Ishikawa (cell line): ENCODE data around the gene RASAL2.

Experiments
- CEBPB ChIP-seq: IDR thresholded peaks from 2 replicates; pipeline ENCODE4 v1.6.1; 2012
- CREB1 ChIP-seq: IDR thresholded peaks from 2 replicates; pipeline ENCODE4 v1.6.1; 2012; ENCODE audit warnings: low read depth
- EGR1 ChIP-seq: IDR thresholded peaks from 2 replicates; pipeline ENCODE4 v1.6.1; 2012
- EP300 ChIP-seq: IDR thresholded peaks from 2 replicates; pipeline ENCODE4 v1.6.1; 2012; ENCODE audit warnings: borderline replicate concordance
- FOXM1 ChIP-seq: IDR thresholded peaks from 2 replicates; pipeline ENCODE4 v1.6.1; 2012; ENCODE audit warnings: low read depth, borderline replicate concordance
- NFIC ChIP-seq: IDR thresholded peaks from 2 replicates; pipeline ENCODE4 v1.6.1; 2012
- RAD21 ChIP-seq: IDR thresholded peaks from 2 replicates; pipeline ENCODE4 v1.6.1; 2012; ENCODE audit warnings: low read depth
- REST ChIP-seq: IDR thresholded peaks from 2 replicates; pipeline ENCODE4 v1.6.1; 2012; ENCODE audit warnings: low read depth, mild to moderate bottlenecking
- TAF1 ChIP-seq: IDR thresholded peaks from 2 replicates; pipeline ENCODE4 v1.6.1; 2012; ENCODE audit warnings: low read depth, mild to moderate bottlenecking
- TCF12 ChIP-seq: IDR thresholded peaks from 2 replicates; pipeline ENCODE4 v1.6.1; 2012; ENCODE audit warnings: low read depth
- TEAD4 ChIP-seq: IDR thresholded peaks from 2 replicates; pipeline ENCODE4 v1.6.1; 2012
- USF1 ChIP-seq: IDR thresholded peaks from 2 replicates; pipeline ENCODE4 v1.6.1; 2012
- YY1 ChIP-seq: IDR thresholded peaks from 2 replicates; pipeline ENCODE4 v1.6.1; 2012; ENCODE audit warnings: low read depth
- ZBTB7A ChIP-seq: IDR thresholded peaks from 2 replicates; pipeline ENCODE4 v1.6.1; 2012; ENCODE audit warnings: low read depth
- TF ChIP-seq, protein P1 (sequence below): IDR thresholded peaks from 2 replicates; pipeline ENCODE4 v1.6.1; 2012

The RASAL2 gene

DNA sequence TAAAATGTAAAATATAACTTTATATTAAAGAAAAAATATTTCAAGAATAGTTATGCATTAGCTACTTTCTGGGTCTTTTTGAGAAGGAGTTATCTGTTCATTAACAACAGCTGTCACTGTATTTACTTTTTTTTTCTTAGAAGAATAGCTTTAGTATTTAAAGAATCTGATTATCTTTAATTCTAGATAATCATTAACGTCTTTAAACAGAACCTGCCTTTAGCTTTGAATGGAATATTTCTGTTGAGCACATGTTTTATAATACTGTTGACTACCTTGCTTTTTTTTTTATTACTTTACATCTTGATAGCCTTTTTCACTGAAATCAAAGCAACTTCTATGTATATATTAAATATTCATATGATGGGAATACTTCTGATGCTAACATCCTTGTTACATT is 270.9 kb downstream of the RASAL2 start:
- TF ChIP-seq, protein P1, sequence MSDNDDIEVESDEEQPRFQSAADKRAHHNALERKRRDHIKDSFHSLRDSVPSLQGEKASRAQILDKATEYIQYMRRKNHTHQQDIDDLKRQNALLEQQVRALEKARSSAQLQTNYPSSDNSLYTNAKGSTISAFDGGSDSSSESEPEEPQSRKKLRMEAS, result no peak
- no peak for TF ChIP-seq TCF12
- TF ChIP-seq REST, result no peak
- TF ChIP-seq TEAD4, result no peak
- TF ChIP-seq ZBTB7A, result no peak
- TF ChIP-seq CEBPB, result no peak
- TF ChIP-seq RAD21, result no peak
- no peak for TF ChIP-seq EGR1
- TF ChIP-seq TAF1, result no peak
- TF ChIP-seq FOXM1, result no peak
- TF ChIP-seq USF1, result no peak
- TF ChIP-seq CREB1, result no peak
- no peak for TF ChIP-seq YY1
- TF ChIP-seq EP300, result no peak
- no peak for TF ChIP-seq NFIC

DNA sequence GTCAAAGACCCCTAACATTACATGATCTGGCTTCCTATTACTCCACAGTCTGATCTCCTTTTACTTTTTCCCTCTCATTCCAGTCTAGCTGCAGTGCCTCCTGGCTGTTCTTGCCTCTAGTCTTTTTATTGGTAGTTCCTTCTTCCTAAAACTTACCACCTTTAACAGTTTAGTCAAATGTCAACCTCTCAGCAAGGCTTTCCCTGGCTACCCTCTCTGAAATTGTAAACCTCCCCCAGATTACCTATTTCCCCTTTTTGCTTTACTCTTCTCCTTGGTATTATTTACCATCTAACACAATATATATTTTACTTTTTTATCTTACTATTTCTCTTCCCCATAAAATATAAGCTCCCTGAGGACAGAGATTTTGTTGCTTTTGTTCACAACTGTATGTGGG is 273.2 kb downstream of the RASAL2 start:
- no peak for TF ChIP-seq FOXM1
- TF ChIP-seq CEBPB, result no peak
- TF ChIP-seq REST, result no peak
- TF ChIP-seq, protein P1, result no peak
- TF ChIP-seq TCF12, result no peak
- no peak for TF ChIP-seq EGR1
- no peak for TF ChIP-seq CREB1
- TF ChIP-seq TAF1, result no peak
- no peak for TF ChIP-seq USF1
- no peak for TF ChIP-seq RAD21
- TF ChIP-seq TEAD4, result no peak

GRCh38 chr1:178368208-178368607 is 274.3 kb downstream of the RASAL2 start:
- no peak for TF ChIP-seq ZBTB7A
- TF ChIP-seq USF1, result no peak
- TF ChIP-seq EGR1, result no peak
- no peak for TF ChIP-seq YY1
- no peak for TF ChIP-seq TCF12
- TF ChIP-seq NFIC, result no peak
- no peak for TF ChIP-seq TAF1
- TF ChIP-seq CEBPB, result no peak
- TF ChIP-seq, protein P1, result no peak
- TF ChIP-seq TEAD4, result no peak
- no peak for TF ChIP-seq FOXM1
- no peak for TF ChIP-seq CREB1
- TF ChIP-seq RAD21, result no peak
- TF ChIP-seq REST, result no peak
- TF ChIP-seq EP300, result no peak

- no peak for TF ChIP-seq TEAD4
- no peak for TF ChIP-seq EP300
Observed at GRCh38 chr1:178371235-178371634, 277.3 kb downstream of the RASAL2 start.
